NOMO-1 (cell line): Measurements from ENCODE around the gene CNR2.
"Not testable (repeated sequence)": the region's sequence is repeated elsewhere in the genome, so short reads cannot be mapped to it uniquely, and the experiment has no call there.

Experiments used
- DNase-seq, 2 experiments: peaks; one replicate each; lab custom pipeline; 2025; ENCODE audit not compliant: unreplicated experiment in 2 of 2; lab: John Stamatoyannopoulos, UW

The CNR2 gene

GRCh38 chr1:23916209-23917131 is 3.3 kb upstream of the CNR2 start:
- DNase-seq: peak; percentile 89 to 90

- DNase-seq: no peak
Measured at GRCh38 chr1:23915466-23915865, 2.3 kb upstream of the CNR2 start.

GRCh38 chr1:23914921-23915320 is 1.8 kb upstream of the CNR2 start:
- peak in 1 of 2 experiments; percentile 11 for DNase-seq

- DNase-seq: no peak
Measured at GRCh38 chr1:23911921-23912320, 1.2 kb downstream of the CNR2 start.

- no peak for DNase-seq
Measured at GRCh38 chr1:23910553-23911246, 2.5 kb downstream of the CNR2 start.

- no peak for DNase-seq
Measured at GRCh38 chr1:23910144-23910543, 3.0 kb downstream of the CNR2 start.

- DNase-seq: peak in 1 of 2 experiments; percentile 67
Measured at GRCh38 chr1:23909412-23909811, 3.8 kb downstream of the CNR2 start.

GRCh38 chr1:23908453-23909341 is 4.5 kb downstream of the CNR2 start:
- peak; percentile 84 to 90 for DNase-seq

- no peak for DNase-seq
Measured at GRCh38 chr1:23906731-23907130, 6.4 kb downstream of the CNR2 start.

GRCh38 chr1:23905461-23906025 is 7.6 kb downstream of the CNR2 start:
- no peak for DNase-seq

GRCh38 chr1:23904748-23905357 is 8.3 kb downstream of the CNR2 start:
- DNase-seq: no peak

- no peak for DNase-seq
Measured at GRCh38 chr1:23903754-23904153, 9.4 kb downstream of the CNR2 start.

- no peak for DNase-seq
Measured at GRCh38 chr1:23902321-23903278, 10.6 kb downstream of the CNR2 start.

- not testable (repeated sequence) for DNase-seq
Measured at GRCh38 chr1:23900017-23900416, 13.1 kb downstream of the CNR2 start.

GRCh38 chr1:23899070-23899469 is 14.1 kb downstream of the CNR2 start:
- peak; percentile 55 to 74 for DNase-seq

GRCh38 chr1:23897083-23897482 is 16.1 kb downstream of the CNR2 start:
- peak; percentile 53 to 69 for DNase-seq

GRCh38 chr1:23896491-23896890 is 16.7 kb downstream of the CNR2 start:
- no peak for DNase-seq

GRCh38 chr1:23895993-23896392 is 17.2 kb downstream of the CNR2 start:
- DNase-seq: no peak

GRCh38 chr1:23895082-23895481 is 18.1 kb downstream of the CNR2 start:
- DNase-seq: peak in 1 of 2 experiments; percentile 56
